ENCODE data around the gene SEC14L5. TPM values are rescaled to one million over a fixed set of nuclear protein-coding genes. Genes with fewer than 3 reads are reported as not detected.

SEC14L5 gene
- total and polyA plus RNA-seq, 2 experiments from 2014 or later: 2.6 to 5.9 TPM

- ATAC-seq (no peak), DNase-seq (ENCODE audit: low spot score) (no peak)
- Mint-ChIP-seq H3K4me1 (peaks cover 8% of the 10 kb centered on the region; the same call in 1 of the 3 replicates), H3K27ac (no peak overlapping the region), H3K9me3 (no peaks in the 10 kb centered on the region), H3K4me3 (no peak overlapping the region), H3K27me3 (ENCODE audit: insufficient read depth, low read depth, poor library complexity) (no peaks in the 10 kb centered on the region), H3K36me3 (ENCODE audit: low read depth) (no peaks in the 10 kb centered on the region)
- Histone ChIP-seq H3K4me2 (no peak overlapping the region), H3F3A (replicated peaks; ENCODE audit: low read depth) (no peaks in the 10 kb centered on the region), H4K20me1 (replicated peaks; ENCODE audit: insufficient read depth) (no peaks in the 10 kb centered on the region), H3K27ac (ENCODE audit: low read depth) (no peak overlapping the region), H3K9me2 (ENCODE audit: insufficient read depth) (no peaks in the 10 kb centered on the region), H2AFZ (no peak overlapping the region), H3K27me3 (ENCODE audit: insufficient read depth) (no peaks in the 10 kb centered on the region), H3K4me1 (ENCODE audit: insufficient read depth) (no peaks in the 10 kb centered on the region), H3K4me3 (no peak overlapping the region), H3K36me3 (ENCODE audit: insufficient read depth) (no peaks in the 10 kb centered on the region), H3K79me2 (replicated peaks; ENCODE audit: insufficient read depth) (no peaks in the 10 kb centered on the region)
- no peak for TF ChIP-seq ZNF331 (CRISPR knock-in tag; IDR thresholded peaks at IDR 0.05; ENCODE audit: low read depth)
- TF ChIP-seq JUNB (IDR thresholded peaks at IDR 0.05; ENCODE audit: unreplicated experiment): no peak
- no peak for TF ChIP-seq POLR2AphosphoS5 (IDR thresholded peaks at IDR 0.05; ENCODE audit: low read depth)
- no peak for TF ChIP-seq STAT1 (IDR thresholded peaks at IDR 0.05; ENCODE audit: unreplicated experiment)
- TF ChIP-seq REST (IDR thresholded peaks at IDR 0.05; ENCODE audit: unreplicated experiment): no peak
Observed at GRCh38 chr16:5022521-5022920, 64.4 kb downstream of the SEC14L5 start.

- peak; percentile 48 for DNase-seq (ENCODE audit: low spot score)
- Histone ChIP-seq H4K20me1 (replicated peaks; ENCODE audit: insufficient read depth) (no peaks in the 10 kb centered on the region), H3K4me2 (no peak overlapping the region), H3K4me1 (ENCODE audit: insufficient read depth) (no peaks in the 10 kb centered on the region), H3F3A (replicated peaks; ENCODE audit: low read depth) (no peaks in the 10 kb centered on the region), H3K27ac (ENCODE audit: low read depth) (no peak overlapping the region), H3K4me3 (no peak overlapping the region), H3K79me2 (replicated peaks; ENCODE audit: insufficient read depth) (no peaks in the 10 kb centered on the region), H3K27me3 (ENCODE audit: insufficient read depth) (no peaks in the 10 kb centered on the region), H2AFZ (no peak overlapping the region), H3K36me3 (ENCODE audit: insufficient read depth) (no peaks in the 10 kb centered on the region), H3K9me2 (ENCODE audit: insufficient read depth) (no peaks in the 10 kb centered on the region)
- H3K9me3 Mint-ChIP-seq: no peaks in the 10 kb centered on the region
- H3K27ac Mint-ChIP-seq: no peak overlapping the region
- H3K4me3 Mint-ChIP-seq: no peak overlapping the region
- no peaks in the 10 kb centered on the region for H3K27me3 Mint-ChIP-seq (ENCODE audit: insufficient read depth, low read depth, poor library complexity)
- H3K4me1 Mint-ChIP-seq: peaks cover 8% of the 10 kb centered on the region; the same call in 1 of the 3 replicates
- TF ChIP-seq CTCF (conservative IDR thresholded peaks at IDR 0.05; ENCODE audit: low read depth in 2 of 2) (peak in 1 of 2 experiments; percentile 30; a peak in 3 of 4 replicates), ZNF462 (CRISPR knock-in tag; IDR thresholded peaks at IDR 0.05) (no peak)
- no peaks in the 10 kb centered on the region for H3K36me3 Mint-ChIP-seq (ENCODE audit: low read depth)
- ATAC-seq: peak; percentile 22
Observed at GRCh38 chr16:5024632-5025031, 66.5 kb downstream of the SEC14L5 start.
